ELR (cell line): ENCODE measurements around the gene KIF27.
A peak's percentile ranks its signal among the peaks of the same experiment; 100 is the strongest.
"Not testable (repeated sequence)": the region's sequence is repeated elsewhere in the genome, so short reads cannot be mapped to it uniquely, and the experiment has no call there.

Experiments used
- DNase-seq: peaks from one replicate; pipeline ENCODE4 v3.0.0-alpha.2; 2015; ENCODE audit warnings: low read depth

The KIF27 gene

DNA sequence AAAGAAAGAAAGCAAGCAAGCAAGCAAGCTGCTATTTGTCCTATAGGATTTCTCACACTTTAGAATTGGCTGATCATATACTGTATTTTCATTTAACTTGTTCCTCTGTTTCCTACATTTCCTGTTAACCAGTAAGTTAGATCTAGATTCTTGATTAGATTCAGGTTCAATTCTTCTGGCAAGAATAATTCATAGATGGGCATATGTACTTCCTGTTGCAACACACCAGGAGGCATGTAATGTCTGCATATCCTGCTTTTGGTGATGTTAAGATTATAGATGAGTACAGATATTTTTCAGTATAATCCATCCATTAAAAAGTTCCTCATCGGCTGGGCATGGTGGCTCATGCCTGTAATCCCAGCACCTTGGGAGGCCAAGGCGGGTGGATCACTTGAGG lies 10.8 kb upstream of the KIF27 start:
- DNase-seq = peak; percentile 22

DNA sequence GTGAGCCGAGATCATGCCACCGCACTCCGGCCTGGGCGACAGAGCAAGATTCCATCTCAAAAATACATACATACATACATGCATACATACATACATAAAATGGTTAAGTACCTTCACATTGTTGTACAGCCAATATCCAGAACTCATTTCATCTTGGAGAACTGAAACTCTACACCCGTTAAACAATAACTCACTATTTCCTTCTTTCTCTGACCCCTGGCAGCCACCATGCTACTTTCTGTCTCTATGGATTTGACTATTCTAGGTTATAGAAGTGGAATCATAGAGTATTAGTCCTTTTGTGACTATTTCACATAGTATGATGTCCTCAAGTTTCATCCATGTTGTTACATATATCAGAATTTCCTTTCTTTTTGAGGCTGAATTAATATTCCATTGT lies 9.6 kb upstream of the KIF27 start:
- no peak for DNase-seq

DNA sequence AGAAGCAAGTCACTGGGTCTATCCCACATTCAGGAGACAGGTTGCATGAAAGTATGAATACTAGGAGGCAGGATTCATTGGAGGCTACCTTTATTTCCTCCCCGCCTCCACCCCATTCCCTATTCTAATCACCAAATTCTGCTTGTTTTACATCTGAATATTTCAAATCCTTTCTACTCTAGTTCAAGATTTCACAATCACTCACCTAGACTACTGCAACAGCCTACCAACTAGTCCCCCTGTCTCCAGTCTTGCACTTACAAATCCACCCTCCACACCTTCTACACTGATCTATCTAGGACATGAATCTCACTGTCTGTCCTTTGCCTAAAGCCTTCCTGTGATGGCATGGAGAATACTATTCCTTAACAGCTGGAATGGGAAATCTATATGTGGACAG lies 6.4 kb upstream of the KIF27 start:
- DNase-seq = no peak

DNA sequence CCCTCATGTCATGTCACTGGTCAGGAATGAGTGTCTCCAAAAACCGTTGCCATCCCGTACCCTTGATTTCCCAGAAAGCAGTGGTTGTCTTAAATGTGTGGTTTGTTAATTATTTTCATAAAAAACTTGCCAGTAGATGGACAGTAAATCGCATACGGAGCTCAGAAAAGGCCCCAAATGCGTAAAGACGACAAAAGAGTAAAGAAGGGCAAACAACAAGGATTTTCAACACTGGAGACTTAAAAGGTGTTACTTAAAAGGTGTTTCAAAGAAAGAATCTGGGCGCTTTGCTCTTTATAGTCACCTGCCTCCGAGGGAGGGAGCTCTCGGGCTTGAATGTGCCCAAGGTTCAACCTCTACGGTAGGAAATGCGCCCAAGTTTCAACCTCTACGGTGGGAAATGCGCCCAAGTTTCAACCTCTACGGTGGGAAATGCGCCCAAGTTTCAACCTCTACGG lies 734 bp downstream of the KIF27 start:
- DNase-seq = peak; percentile 40

DNA sequence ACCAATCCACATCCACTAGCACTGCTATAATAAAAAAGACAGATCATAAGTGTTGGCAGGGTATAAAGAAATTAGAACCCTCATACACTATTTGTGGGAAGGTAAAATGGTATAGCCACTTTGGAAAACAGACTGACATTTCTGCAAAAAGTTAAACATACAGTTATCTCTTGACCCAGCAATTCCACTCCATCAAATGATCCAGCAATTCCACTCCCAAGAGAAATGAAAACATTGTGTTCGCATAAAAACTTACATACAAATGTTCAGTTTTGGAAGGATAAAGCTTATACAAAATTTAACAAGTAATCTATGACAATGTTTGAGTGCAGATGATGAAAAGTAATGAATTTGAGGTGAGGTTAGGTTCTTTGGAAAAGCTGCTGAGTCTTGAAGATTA lies 2.1 kb downstream of the KIF27 start:
- DNase-seq = no peak

DNA sequence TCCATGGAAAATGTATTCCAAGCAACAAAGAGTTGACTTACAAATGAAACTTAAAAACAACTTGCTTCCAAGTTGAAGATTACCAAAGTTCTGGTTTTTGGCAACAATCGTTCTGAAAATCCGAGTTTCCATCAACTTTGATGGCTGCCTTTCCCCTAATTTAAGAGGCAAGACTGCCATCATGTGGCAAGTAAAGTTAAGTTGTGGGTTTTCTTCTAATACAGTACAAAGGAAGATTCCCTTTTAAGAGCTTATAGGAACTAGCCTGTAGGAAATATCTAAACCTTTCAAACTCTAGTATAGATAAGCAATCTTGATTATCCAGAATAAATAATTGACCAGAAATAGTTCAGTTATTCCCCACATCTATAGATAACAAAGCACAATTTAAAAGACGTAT lies 9.0 kb downstream of the KIF27 start:
- DNase-seq = peak; percentile 50

DNA sequence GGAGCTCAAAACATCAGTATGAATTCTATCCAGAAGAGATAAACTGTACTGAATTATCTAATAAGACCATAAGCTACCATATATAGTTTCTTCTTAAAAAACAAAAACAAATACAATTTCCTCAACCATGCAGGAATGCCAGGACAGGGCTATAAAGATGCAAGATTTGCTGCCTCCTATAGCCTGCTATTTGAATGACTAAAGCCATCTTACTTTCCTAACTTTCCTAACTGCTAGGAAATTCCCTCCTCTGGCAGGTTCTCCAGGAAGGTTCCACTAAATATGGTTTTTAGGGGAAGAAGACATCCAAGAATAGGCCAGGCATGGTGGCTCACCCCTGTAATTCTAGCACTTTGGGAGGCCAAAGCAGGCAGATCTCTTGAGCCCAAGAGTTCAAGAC lies 15.1 kb downstream of the KIF27 start:
- DNase-seq = peak; percentile 30

DNA sequence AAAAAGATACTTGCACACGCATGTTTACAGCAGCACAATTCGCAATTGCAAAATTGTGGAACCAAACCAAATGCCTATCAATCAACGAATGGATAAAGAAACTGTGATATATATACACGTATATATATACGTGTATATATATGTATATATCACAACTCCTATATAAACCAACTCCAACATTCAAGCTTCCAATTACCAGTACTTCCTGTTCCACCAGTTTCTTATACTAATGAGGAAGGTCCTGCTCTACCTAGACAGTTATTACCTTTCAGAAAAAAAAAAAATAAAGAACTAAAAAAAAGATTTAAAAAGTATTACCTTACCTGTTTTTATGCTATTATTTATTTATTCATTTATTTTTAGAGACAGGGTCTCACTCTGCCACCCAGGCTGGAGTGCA lies 20.6 kb downstream of the KIF27 start:
- not testable (repeated sequence) for DNase-seq

DNA sequence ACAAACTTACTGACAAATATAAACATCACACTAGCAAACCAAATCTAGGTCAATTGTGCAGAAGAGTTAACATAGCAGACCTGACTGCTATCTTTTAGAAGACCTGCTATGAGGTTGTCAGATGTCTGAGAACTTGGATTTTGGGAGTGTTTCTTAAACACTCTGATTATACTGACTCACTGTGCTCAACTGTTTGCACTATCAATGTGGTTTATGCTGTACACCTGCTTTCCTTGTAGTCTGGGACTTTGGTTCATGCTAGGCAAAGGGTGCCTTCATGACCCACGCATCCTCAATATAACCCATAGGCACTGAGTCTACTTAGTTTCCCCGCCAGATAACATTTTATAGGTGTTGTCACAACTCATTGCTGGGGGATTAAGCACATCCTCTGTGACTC lies 26.9 kb downstream of the KIF27 start:
- DNase-seq = peak; percentile 2

DNA sequence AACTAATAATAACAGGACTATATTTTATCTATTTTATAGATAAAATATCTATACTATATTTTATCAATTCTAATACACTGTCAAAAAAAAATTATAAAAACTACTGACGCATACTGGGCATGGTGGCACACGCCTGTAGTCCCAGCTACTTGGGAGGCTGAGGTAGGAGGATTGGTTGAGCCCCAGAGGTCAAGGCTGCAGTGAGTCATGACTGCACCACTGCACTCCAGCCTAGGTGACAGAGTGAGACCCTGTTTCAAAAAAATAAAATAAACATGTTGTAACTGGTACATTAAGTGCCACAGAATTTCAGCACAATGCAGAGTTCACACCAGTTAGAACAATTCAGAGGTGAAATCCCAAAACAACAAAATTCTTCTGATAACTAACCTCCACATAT lies 34.7 kb downstream of the KIF27 start:
- not testable (repeated sequence) for DNase-seq

DNA sequence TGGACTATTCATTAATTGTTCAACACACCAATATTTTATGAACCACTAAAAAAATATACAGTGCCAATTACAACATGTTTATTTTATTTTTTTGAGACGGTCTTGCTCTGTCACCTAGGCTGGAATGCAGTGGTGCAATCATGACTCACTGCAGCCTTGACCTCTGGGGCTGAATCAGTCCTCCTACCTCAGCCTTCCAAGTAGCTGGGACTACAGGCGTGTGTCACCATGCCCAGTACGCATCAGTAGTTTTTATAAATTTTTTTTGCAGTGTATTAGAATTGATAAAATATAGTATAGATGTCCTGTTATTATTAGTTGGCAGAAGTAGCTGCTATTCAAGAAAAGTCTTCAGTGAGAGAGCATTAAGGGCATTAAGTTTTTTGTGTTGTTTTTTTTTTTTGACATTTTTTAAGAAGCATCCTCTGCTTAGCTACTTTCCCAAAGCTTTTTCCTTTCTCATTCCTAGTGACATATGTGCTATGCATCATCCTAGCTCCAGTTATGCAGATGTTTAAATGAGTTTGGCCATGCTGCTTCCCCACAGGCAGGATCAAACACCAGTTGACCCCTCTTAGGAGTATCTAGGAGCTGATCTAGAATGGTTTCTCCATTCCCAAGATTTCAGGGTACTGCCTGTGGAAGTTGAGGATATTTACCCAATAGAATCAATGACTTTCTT lies 35.5 kb downstream of the KIF27 start:
- peak; percentile 92 for DNase-seq

DNA sequence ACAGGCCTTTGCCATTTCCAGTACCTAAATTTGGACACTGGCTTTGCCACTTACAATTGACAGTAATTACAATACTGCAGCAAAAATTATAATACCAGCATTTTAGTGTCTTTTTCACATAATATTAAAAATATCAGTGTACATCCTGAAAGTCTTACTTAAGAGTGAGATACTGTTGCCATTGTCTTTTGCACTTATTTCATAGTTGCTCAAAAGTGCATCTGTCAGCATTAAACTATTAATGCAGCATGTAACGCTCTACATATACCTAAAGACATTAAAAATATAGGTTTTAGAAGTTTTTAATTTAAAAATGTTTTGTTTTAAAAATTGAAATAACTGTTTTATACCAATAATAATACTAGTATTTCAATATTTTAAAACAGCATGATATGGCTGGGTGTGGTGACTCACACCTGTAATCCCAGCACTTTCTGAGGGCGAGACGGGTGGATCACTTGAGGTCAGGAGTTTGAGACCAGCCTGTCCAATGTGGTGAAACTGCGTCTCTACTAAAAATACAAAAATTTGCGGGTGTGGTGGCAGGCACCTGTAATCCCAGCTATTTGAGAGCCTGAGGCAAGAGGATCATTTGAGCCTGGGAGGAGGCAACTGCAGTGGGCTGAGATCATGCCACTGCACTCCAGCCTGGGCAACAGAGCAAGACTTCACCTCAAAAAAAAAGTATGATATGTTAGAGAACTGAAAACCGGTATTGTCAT lies 39.4 kb downstream of the KIF27 start:
- not testable (repeated sequence) for DNase-seq

DNA sequence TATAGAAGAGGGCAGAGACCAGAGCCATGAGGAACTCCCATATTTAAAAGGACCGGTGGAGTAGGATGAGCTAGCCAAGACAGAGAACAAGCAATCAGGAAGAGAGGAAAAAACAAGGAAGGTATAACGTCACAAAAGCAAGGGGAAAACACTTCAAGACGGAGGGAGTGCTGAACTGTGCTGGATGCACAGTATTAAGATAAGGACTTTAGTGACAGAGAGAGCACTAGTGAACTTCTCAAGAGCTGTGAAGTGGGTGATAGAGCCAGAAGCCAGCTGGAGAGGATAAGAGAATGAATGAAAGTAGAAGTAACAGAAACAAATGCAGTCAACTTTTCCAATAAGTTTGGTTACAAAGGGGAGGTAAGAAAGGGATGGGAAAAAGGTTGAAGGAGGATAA lies 45.7 kb downstream of the KIF27 start:
- DNase-seq = not testable (repeated sequence)

DNA sequence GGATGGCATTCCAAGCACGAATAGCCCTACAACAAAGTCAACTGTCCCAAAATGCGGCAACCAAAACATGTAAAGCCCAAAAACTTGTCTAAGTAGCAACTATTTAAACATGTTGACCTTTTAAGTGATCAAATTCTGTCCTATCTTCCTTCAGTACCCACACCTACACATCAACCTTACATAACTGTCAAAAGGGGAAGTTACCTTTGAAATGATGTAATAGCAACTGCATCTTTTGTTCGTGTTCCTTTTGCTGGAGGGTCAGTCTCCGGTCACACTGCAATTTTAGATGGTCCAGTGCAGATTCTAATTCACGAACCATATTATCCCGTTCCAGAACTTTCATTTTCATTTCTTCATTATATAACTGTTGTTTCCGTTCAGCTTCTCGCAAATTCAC lies 71.3 kb downstream of the KIF27 start:
- DNase-seq = not testable (repeated sequence)

DNA sequence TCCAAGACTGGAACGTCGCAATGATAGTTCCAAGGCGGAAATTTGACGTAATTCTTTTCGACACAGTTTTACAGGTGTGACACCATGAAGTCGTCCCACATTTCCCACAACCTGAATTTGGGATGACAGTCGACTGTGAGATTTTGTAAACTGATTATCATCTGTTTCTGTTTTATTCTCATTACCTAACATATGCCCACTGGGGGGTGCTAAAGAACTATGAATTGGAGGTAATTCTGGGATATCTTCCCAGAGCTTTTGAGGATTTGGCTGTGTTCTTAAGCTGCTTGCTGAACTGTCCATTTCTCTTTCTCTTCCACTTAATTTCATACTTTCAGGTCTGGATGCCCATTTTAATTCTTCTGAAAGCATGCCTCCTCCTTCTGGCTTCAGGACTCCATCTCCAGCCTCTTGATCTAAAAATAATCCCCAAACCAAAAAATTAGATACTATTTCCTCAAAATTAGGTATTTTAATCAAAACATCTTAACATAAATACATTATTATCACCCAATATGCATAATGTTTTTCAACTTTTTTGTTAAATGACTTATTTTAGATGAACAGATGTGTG lies 84.1 kb downstream of the KIF27 start:
- not testable (repeated sequence) for DNase-seq

DNA sequence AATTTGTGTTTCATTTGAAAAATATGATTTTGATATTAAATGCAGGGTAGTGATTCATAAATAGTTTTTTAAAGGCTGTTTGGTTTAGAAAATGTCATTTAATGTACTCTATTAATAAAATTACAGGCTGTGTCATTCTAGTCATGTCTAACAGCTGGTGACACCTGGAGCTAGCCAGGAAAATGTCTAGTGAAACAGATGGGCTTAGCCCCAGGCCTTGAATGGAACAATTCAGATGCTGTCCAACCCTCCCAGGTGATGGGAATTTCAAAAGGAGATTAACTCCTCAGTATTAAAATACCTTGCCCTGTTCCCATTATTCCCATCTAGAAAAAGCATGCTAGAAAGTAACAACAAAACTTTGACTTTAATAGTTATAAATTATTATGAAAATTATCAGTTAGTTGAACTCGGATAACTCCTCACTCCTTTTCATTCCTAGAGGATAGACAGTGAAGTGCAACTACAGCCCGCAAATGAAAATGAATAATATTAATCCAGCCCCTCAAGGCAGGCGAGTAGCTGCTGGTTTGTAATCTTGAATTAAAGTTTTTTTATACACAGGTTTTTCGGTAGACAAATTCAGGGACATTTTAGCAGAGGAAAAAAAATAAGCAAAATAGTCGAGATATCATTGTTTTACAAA lies 90.7 kb downstream of the KIF27 start:
- peak; percentile 10 for DNase-seq

DNA sequence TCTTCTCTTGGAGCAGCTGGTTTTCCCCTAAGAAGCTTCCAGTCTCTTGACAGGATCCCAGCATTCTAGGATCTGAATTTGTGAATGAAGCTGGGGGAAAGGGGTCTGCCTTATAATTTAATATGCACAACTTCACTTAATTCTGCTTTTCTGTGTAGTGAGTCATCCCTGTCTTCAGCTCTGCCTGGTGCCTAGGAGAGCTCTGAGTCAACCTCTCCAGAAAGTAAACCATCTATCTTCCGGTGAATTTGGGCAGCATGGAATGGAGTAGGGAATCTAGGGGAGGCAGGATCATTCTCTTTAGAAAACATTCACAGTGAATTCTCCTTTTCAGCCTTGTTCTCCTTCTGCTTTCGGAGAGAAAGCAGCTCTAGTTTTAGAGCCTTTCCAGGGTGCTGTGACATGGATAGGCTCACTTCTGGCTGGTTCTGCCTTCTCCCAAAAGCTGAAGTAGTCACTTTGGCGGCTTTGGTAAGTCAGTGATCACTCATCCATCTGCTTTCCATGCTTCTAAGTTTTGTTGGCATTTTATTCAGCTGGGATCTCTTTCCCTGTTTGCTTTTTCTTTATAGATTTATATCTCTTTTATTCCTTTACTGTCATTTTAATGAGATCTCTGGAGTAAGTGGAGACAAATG lies 96.1 kb downstream of the KIF27 start:
- DNase-seq = peak; percentile 78

DNA sequence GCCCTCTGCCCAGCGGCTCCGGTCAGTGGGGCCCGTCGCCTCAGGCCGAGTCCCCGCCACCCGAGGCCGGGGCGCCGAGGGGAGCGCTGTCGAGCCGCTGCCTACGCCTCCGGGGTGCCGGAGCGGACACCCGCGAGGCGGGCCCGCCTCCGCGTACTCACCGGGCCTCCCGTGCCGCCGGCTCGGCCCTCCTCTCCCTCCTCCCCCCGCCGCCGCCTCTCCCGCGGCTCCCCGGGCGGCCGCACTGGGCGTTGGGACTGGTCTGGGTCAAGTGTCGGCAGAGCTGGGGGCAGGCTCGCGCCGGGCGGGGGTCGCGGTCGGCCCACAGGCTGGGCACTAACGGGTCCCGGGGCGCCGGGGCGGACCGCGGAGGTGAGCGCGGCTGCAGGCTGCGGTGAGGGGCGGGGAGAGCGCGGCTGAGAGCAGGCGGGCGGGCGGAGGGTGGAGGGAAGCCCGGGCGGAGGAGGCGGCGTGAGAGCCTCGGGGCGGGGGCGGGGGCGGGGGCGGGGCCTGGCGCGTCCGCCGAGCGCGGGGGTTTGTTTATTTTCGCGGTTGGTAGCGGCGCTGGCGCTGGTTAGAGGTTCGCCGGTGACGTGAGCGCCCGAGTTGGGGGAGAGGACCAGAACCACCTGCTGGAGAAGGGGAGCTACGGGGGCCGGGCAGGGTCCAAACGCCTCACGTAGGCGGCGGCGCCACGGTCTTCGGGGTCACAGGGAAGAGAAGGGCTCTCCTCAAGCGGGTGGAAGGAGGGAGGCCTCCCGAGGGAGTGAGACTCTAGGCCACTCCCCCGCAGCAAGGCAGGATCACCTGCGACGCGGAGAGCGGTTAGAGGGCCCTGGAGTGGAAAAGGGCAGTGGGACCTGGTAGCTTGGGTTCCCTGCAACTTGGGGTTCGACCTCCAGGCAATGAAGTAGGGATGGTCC lies 103.6 kb downstream of the KIF27 start, which contains the start of gene GKAP1:
GKAP1 (minus strand) TSS at position 414 of the 923 bp plus-strand sequence. CDS start 11,252 bp downstream, outside the sequence.
- DNase-seq = peak; percentile 77

DNA sequence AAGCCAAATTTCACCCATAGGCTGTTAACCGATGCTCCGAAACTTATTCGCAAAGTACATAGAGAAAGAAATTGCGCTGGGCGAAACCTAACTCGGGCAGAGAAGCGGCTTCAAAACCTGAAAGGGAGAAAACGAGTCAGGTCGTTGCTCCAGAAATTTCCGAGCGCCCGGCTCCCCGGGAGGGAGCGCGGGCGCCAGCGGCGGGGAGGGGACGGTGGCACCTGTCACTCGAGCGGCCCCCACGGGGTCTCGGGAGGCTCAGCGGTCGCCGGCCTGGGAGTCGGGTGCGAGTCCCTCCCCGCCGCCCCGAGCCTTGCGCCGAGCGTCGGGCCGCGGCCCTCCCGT lies 104.2 kb downstream of the KIF27 start:
- peak; percentile 32 for DNase-seq

DNA sequence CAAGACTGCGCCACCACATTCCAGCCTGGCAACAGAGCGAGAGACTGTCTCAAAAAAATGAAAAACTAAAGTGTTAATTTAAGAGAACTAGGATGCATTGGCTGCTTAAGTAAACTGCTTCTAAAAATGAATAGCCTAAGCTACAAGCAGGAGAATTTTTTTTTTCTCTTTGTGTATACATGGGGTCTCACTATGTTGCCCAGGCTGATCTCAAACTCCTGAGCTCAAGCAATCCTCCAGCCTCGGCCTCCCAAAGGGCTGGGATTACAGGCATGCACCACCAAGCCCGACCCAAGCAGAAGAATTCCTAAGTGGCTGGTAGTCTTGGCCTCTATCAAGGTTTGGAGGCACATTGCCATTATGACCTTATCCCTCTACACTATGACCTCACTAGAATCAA lies 106.1 kb downstream of the KIF27 start:
- DNase-seq = not testable (repeated sequence)

DNA sequence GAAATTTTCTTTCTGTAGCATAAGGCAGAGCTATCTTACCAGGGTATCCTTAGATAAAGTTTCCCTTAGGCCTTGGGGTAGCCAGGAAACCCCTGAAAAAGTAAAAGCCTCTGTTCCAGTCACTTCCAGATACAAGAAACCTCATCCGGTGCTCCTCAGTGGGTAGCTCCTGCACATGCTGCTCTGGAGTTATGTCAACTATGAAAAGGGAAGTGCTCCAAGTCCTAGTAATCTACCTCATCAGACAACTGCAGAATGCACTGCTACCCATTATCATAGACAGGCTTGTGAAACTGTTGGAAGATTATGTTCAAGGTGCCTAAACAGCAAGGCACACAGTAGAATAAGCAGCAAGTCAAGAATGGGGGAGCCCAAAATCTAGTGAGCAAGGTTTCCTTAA lies 112.0 kb downstream of the KIF27 start:
- DNase-seq = not testable (repeated sequence)
